Gastrocnemius medialis (tissue), 4 donors: ENCODE data around the gene ABHD17A. TPM values are rescaled to one million over a fixed set of nuclear protein-coding genes. Genes with fewer than 3 reads are reported as not detected.
"Not testable (repeated sequence)": the region's sequence is repeated elsewhere in the genome, so short reads cannot be mapped to it uniquely, and the experiment has no call there.

Source experiments
- ATAC-seq, 2 donors: fragments of 150-250 bp; one replicate each; pipeline ENCODE4 v1.9.1; 2016
- DNase-seq, 2 donors: peaks; one replicate each; pipeline ENCODE4 v3.0.0-alpha.2; 2019
- H3K27ac ChIP-seq, 4 donors: fragments of 200-600 bp; sonication (generic); 1 replicate in 1 of 4; 2 replicates in 3 of 4; pipeline ENCODE4 v1.5.1; 2016 to 2018; ENCODE audit warnings: mild to moderate bottlenecking in 2 of 4, moderate library complexity in 1 of 4
- H3K27me3 ChIP-seq, 3 donors: fragments of 200-600 bp; sonication (generic) in 2 of 3; 1 replicate in 1 of 3; 2 replicates in 2 of 3; pipeline versions ENCODE4 v1.5.1 to v1.6.0; 2016 to 2019; ENCODE audit warnings: mild to moderate bottlenecking in 1 of 3, moderate library complexity in 1 of 3
- H3K36me3 ChIP-seq, 2 donors: fragments of 200-600 bp; sonication (generic) in 1 of 2; one replicate each; pipeline ENCODE4 v1.5.1; 2017 to 2018
- H3K4me1 ChIP-seq, 2 donors: fragments of 200-600 bp; sonication (generic) in 1 of 2; one replicate each; pipeline ENCODE4 v1.5.1; 2016 to 2017; ENCODE audit warnings: mild to moderate bottlenecking in 2 of 2
- H3K4me3 ChIP-seq, 4 donors: fragments of 200-600 bp; sonication (generic) in 3 of 4; 1 replicate in 1 of 4; 2 replicates in 3 of 4; pipeline ENCODE4 v1.5.1; 2016 to 2019; ENCODE audit warnings: mild to moderate bottlenecking in 2 of 4
- H3K9me3 ChIP-seq, 3 donors: fragments of 200-600 bp; sonication (generic) in 2 of 3; 1 replicate in 1 of 3; 2 replicates in 2 of 3; pipeline ENCODE4 v1.5.1; 2016 to 2019
- CTCF ChIP-seq, 5 experiments: fragments of 450-650 bp in 3 of 5; fragments of 200-600 bp in 2 of 5; sonication (generic) in 2 of 5; IDR thresholded peaks in 4 of 5; conservative IDR thresholded peaks in 1 of 5; 1 replicate in 4 of 5; 2 replicates in 1 of 5; pipeline ENCODE4 v1.5.1; 2016 to 2019; ENCODE audit warnings: antibody characterized with exemption in 5 of 5, mild to moderate bottlenecking in 3 of 5, moderate library complexity in 3 of 5
- POLR2A ChIP-seq, 2 donors: fragments of 450-650 bp; IDR thresholded peaks; one replicate each; pipeline ENCODE4 v1.6.1; 2017; ENCODE audit warnings: antibody characterized with exemption in 2 of 2, mild to moderate bottlenecking in 2 of 2, moderate library complexity in 2 of 2
- in situ Hi-C, 4 donors: fragments of 200-750 bp; cut with MboI; loops; one replicate each; pipeline versions ENCODE4 v1.15.0 to v1.8.0; 2017; ENCODE audit warnings: low sequenced_read_pairs in 4 of 4
- intact Hi-C: fragments of 100-400 bp; cut with DNase I; formaldehyde crosslinking; loops from one replicate; pipeline ENCODE4 v1.15.1; 2023; ENCODE audit warnings: low total_unique reads
- total RNA-seq, 4 donors: library from RNA; depleted of rRNA; stranded (reverse); fragments of >200 nt; gene quantifications; one replicate each; pipeline versions ENCODE4 v1.1.0 to v1.2.3, GENCODE V29; 2016

ABHD17A gene
- total RNA-seq, 4 donors from 2014 or later = 49.4 to 87.7 (median 70.8) TPM

GRCh38 chr19:1889907-1890306, 4.6 kb upstream of the ABHD17A start:
- TF ChIP-seq POLR2A (IDR thresholded peaks at IDR 0.05) (no peak), CTCF (IDR thresholded peaks at IDR 0.05 in 4 of 5, conservative IDR thresholded peaks at IDR 0.05 in 1 of 5) (no peak)
- in situ Hi-C loops (no loop called here), intact Hi-C loops (no loop called here)

GRCh38 chr19:1888385-1888784, 3.1 kb upstream of the ABHD17A start:
- Histone ChIP-seq H3K27me3 (no peaks in the 10 kb centered on the region), H3K4me3 (no peak overlapping the region), H3K4me1 (peaks cover 12 to 16% of the 10 kb centered on the region in 2 donors), H3K36me3 (no peaks in the 10 kb centered on the region), H3K9me3 (no peaks in the 10 kb centered on the region), H3K27ac (no peak overlapping the region)
- DNase-seq = no peak
- intact Hi-C loops = no loop called here
- no peak for ATAC-seq
- TF ChIP-seq POLR2A (IDR thresholded peaks at IDR 0.05) (no peak), CTCF (IDR thresholded peaks at IDR 0.05 in 4 of 5, conservative IDR thresholded peaks at IDR 0.05 in 1 of 5) (no peak)
- in situ Hi-C loops = no loop called here

More at GRCh38 chr19:1889907-1890306, 4.6 kb upstream of the ABHD17A start:
- Histone ChIP-seq H3K27me3 (no peaks in the 10 kb centered on the region), H3K9me3 (no peaks in the 10 kb centered on the region), H3K4me3 (no peak overlapping the region), H3K4me1 (peaks cover 0 to under 1% of the 10 kb centered on the region in 2 donors), H3K36me3 (no peaks in the 10 kb centered on the region), H3K27ac (no peak overlapping the region)
- no peak for ATAC-seq
- no peak for DNase-seq

- intact Hi-C loops, H3K36me3 ChIP-seq, DNase-seq, ATAC-seq, H3K4me3 ChIP-seq, in situ Hi-C loops, H3K27me3 ChIP-seq, H3K9me3 ChIP-seq, H3K27ac ChIP-seq: not testable (repeated sequence)
- H3K4me1 ChIP-seq = peaks cover 25 to 31% of the 10 kb centered on the region in 2 donors
These were observed 1.1 kb upstream of the ABHD17A start for GRCh38 chr19:1886360-1886759.

GRCh38 chr19:1884719-1885334, 469 bp downstream of the ABHD17A start:
- Histone ChIP-seq H3K36me3 (no peaks in the 10 kb centered on the region), H3K4me1 (peaks cover 29 to 37% of the 10 kb centered on the region in 2 donors), H3K27me3 (no peaks in the 10 kb centered on the region), H3K9me3 (no peaks in the 10 kb centered on the region), H3K4me3 (peak overlapping the region; percentile 78 to 98 (median 90)), H3K27ac (peak overlapping the region; percentile 74 to 86 (median 84))
- in situ Hi-C loops (no loop called here), intact Hi-C loops (no loop called here)
- DNase-seq (no peak), ATAC-seq (peak; percentile 27 to 45)
- TF ChIP-seq POLR2A (IDR thresholded peaks at IDR 0.05) (no peak), CTCF (IDR thresholded peaks at IDR 0.05 in 4 of 5, conservative IDR thresholded peaks at IDR 0.05 in 1 of 5) (no peak)

- ATAC-seq = no peak
- intact Hi-C loops = no loop called here
- peak overlapping the region; percentile 74 to 86 (median 84) for H3K27ac ChIP-seq
These were observed 991 bp downstream of the ABHD17A start for GRCh38 chr19:1884291-1884718.

More at GRCh38 chr19:1884291-1884718, 991 bp downstream of the ABHD17A start:
- H3K4me3 ChIP-seq = peak overlapping the region; percentile 78 to 98 (median 90)
- H3K9me3 ChIP-seq = no peaks in the 10 kb centered on the region
- peaks cover 29 to 37% of the 10 kb centered on the region in 2 donors for H3K4me1 ChIP-seq
- in situ Hi-C loops = no loop called here
- DNase-seq = no peak
- no peaks in the 10 kb centered on the region for H3K36me3 ChIP-seq
- H3K27me3 ChIP-seq = no peaks in the 10 kb centered on the region
- TF ChIP-seq CTCF (IDR thresholded peaks at IDR 0.05 in 4 of 5, conservative IDR thresholded peaks at IDR 0.05 in 1 of 5) = no peak
